Measurements from ENCODE around the gene TACR2.

The TACR2 gene

GRCh38 chr10:69367469-69367868 is 49.2 kb downstream of the TACR2 start:
- TF ChIP-seq, protein P1, sequence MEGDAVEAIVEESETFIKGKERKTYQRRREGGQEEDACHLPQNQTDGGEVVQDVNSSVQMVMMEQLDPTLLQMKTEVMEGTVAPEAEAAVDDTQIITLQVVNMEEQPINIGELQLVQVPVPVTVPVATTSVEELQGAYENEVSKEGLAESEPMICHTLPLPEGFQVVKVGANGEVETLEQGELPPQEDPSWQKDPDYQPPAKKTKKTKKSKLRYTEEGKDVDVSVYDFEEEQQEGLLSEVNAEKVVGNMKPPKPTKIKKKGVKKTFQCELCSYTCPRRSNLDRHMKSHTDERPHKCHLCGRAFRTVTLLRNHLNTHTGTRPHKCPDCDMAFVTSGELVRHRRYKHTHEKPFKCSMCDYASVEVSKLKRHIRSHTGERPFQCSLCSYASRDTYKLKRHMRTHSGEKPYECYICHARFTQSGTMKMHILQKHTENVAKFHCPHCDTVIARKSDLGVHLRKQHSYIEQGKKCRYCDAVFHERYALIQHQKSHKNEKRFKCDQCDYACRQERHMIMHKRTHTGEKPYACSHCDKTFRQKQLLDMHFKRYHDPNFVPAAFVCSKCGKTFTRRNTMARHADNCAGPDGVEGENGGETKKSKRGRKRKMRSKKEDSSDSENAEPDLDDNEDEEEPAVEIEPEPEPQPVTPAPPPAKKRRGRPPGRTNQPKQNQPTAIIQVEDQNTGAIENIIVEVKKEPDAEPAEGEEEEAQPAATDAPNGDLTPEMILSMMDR (IDR thresholded peaks at IDR 0.05; ENCODE audit: insufficient read depth, low read depth, low read length, missing control alignments), result no peak
- no peak overlapping the region for H3K4me3 ChIP-seq (ENCODE audit: low read length)
- DNase-seq (ENCODE audit: low read depth), result no peak

- no peak overlapping the region for H3K4me3 ChIP-seq (ENCODE audit: low read length)
- no peak for DNase-seq (ENCODE audit: low read depth)
- TF ChIP-seq, protein P1 (IDR thresholded peaks at IDR 0.05; ENCODE audit: insufficient read depth, low read depth, low read length, missing control alignments), result no peak
Measured at GRCh38 chr10:69366738-69367137, 50.0 kb downstream of the TACR2 start.

DNA sequence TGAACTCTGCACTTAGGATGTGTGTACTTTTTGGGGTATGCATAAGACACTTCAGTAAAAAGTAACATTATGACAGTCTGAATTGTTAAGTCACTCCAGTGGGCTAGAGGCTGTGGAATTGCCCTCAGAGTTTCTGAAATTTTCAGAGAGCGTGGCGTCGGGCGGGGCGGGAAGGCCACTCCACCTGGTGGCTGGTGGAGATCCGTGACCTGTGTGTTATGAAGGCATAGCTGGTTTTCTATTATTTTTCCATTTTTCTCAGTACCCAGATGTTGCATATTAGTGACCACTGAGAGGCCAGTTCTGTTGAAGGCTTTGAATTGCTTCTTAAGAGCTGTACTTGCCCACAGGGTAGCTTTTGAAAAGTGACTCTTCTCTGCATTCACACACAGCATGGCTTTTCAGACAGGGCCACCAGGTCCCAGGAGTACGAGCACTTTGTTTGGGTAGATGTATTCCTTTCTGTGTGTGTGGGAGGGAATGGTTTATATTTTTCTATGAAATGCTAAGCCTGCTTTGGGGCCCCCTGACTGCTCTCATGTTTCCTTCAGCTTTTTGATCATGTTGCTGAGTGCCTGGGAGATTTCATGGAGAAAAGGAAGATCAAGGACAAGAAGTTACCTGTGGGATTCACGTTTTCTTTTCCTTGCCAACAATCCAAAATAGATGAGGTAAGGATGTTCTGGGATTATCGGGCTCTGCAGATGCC is 52.3 kb downstream of the TACR2 start:
- TF ChIP-seq, protein P1 (IDR thresholded peaks at IDR 0.05; ENCODE audit: insufficient read depth, low read depth, low read length, missing control alignments), result no peak
- H3K4me3 ChIP-seq (ENCODE audit: low read length), result no peak overlapping the region
- no peak for DNase-seq (ENCODE audit: low read depth)

- H3K4me3 ChIP-seq (ENCODE audit: low read length), result no peak overlapping the region
- DNase-seq (ENCODE audit: low read depth), result peak; percentile 53
- TF ChIP-seq, protein P1 (IDR thresholded peaks at IDR 0.05; ENCODE audit: insufficient read depth, low read depth, low read length, missing control alignments), result no peak
Measured at GRCh38 chr10:69363666-69364065, 53.1 kb downstream of the TACR2 start.

- peak; percentile 66 for DNase-seq (ENCODE audit: low read depth)
- TF ChIP-seq, protein P1 (IDR thresholded peaks at IDR 0.05; ENCODE audit: insufficient read depth, low read depth, low read length, missing control alignments), result no peak
- no peak overlapping the region for H3K4me3 ChIP-seq (ENCODE audit: low read length)
Measured at GRCh38 chr10:69362471-69362954, 54.2 kb downstream of the TACR2 start.

- DNase-seq (ENCODE audit: low read depth), result no peak
- TF ChIP-seq, protein P1 (IDR thresholded peaks at IDR 0.05; ENCODE audit: insufficient read depth, low read depth, low read length, missing control alignments), result no peak
- H3K4me3 ChIP-seq (ENCODE audit: low read length), result no peak overlapping the region
Measured at GRCh38 chr10:69361303-69361614, 55.5 kb downstream of the TACR2 start.
